OCI-LY1 (cell line): ENCODE data around the gene SYT14.

Experiments used
- CTCF ChIP-seq: fragments of 200-600 bp; sonication (generic), shearing (Covaris generic); IDR thresholded peaks from 2 replicates; pipeline ENCODE4 v1.5.1; 2017; ENCODE audit warnings: mild to moderate bottlenecking, antibody characterized with exemption, low read length, moderate library complexity, mixed read lengths
- EZH2 ChIP-seq: fragments of 200-600 bp; sonication (generic), shearing (Covaris generic); IDR thresholded peaks from 2 replicates; pipeline ENCODE4 v1.8.0; 2017; ENCODE audit warnings: borderline replicate concordance, mixed run types, mild to moderate bottlenecking, antibody characterized with exemption, low read length, moderate library complexity, mixed read lengths

DNA sequence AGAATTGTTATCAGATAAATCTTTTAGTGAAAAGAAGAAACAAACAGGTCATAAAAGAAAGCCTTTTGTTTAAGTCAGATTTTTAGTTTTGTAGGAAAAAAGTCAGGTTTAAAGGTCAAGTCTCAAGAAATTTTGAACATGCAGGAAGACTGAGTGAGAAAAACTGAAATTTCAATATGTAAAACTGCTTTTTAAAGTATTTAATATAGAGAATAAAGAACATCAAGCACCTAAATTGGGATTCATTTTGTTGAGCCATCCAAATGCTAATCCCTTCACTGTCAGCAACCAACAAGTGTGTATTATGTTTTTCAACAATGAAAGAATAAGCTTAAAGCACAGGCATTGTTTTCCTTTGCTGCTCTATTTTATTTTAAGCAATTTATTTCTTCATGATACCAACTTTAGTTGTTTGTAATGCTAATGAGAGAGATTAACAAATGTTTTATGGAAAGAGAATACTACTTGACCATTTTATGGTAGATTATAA lies 179.7 kb downstream of the SYT14 start:
- TF ChIP-seq CTCF (no peak), EZH2 (no peak)
